GM12873 (cell line): ENCODE results near the gene GOLGB1.

Source experiments
- TF ChIP-seq, protein P1 (sequence below): IDR thresholded peaks from 2 replicates; pipeline ENCODE4 v1.5.1; 2012; ENCODE audit warnings: low read depth, mild to moderate bottlenecking, moderate library complexity, low read length, control low read depth; ENCODE audit not compliant: insufficient read depth; ENCODE audit errors: missing control alignments

Gene GOLGB1

DNA sequence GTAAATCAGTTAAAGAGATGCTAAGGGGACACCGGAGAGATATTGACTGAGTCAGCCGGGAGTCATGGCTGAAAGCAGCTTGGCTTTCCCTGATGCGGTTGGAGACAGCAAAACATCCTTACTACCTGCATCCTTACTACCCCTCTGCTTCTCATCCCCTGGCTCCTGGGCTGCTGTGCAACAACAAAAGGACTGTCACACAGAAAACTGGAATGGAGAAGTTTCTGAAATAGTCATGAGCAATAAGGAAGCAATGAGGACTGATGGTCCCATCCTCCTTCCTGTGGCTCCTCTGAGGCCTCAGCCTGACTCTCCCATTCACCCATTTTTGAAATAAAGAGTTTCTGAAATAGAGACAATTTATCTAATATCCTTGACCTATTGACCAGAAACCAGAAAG is 90.0 kb downstream of the GOLGB1 start:
- TF ChIP-seq, protein P1, sequence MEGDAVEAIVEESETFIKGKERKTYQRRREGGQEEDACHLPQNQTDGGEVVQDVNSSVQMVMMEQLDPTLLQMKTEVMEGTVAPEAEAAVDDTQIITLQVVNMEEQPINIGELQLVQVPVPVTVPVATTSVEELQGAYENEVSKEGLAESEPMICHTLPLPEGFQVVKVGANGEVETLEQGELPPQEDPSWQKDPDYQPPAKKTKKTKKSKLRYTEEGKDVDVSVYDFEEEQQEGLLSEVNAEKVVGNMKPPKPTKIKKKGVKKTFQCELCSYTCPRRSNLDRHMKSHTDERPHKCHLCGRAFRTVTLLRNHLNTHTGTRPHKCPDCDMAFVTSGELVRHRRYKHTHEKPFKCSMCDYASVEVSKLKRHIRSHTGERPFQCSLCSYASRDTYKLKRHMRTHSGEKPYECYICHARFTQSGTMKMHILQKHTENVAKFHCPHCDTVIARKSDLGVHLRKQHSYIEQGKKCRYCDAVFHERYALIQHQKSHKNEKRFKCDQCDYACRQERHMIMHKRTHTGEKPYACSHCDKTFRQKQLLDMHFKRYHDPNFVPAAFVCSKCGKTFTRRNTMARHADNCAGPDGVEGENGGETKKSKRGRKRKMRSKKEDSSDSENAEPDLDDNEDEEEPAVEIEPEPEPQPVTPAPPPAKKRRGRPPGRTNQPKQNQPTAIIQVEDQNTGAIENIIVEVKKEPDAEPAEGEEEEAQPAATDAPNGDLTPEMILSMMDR: no peak

DNA sequence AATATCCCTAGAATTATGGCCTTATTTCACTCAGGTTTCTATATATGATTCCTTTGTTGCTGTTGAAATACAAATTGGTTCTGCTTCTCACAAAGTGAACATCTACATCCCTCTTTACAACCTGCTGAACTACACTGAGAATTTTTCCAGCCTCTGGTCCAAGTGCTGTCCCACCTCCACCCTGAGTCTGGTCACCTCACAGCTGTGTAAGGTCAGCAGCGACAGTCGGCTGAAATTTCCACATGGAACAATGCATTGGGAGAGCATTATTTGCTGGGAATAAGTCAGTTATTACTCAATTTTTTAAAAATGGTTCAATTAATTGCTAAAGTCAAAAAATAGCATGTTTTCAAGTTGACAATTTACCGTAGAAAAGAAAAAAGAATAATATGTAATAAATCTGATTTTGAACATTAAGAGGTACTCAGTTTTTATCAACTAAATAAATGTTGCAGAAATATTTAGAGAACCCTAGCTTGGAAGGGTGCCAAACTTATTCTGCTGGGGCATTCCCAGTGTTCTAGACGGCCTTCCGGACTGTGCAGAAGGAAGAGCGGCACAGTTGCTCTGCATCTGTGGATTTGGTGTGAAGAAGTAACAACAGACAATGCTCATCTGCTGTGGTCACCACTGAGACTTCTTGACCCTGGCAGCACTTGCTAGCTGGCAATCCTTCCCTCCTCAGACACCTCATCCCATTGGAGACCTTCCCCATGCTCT is 90.7 kb downstream of the GOLGB1 start:
- TF ChIP-seq, protein P1: no peak

DNA sequence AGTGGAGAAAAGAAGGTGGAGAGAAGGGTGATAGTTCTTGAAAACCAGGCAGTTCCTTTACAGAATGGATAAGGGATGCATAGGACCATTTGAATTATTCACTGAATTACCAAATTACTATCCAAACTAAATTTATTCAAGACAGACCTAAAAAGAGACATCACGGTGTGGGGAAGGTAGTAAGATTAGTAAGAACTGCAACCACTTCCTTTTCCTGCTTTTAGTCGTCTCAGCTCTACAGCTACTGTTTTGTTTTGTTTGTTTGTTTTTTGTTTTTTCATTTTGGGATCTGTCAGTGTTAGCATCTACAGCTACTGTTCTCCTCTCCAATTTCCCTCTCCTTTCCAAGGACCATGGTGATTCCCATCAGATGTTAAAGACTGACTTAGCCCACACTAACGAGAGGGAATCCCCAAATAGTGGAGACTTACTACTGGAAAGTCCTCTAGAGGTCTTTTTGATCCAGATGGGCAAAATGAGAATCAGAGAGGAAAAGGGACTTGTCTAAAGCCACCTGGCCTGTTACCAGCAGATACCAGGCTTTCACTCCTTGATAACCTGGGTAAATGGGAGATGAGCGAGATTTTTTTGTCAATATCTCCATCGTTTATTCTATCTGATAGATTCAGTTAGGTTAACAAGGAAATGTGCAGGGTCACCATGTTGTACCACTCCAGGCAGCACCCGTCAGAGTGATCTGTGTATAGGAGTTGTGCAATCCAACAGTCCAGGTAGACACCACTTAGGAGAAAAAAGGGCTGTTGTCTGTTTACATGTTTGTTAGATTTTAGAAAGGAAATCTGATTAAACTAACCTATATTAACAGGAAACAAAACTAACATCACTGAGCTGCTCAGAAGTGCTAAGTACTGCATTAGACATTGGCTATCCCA is 94.8 kb downstream of the GOLGB1 start:
- TF ChIP-seq, protein P1: no peak

DNA sequence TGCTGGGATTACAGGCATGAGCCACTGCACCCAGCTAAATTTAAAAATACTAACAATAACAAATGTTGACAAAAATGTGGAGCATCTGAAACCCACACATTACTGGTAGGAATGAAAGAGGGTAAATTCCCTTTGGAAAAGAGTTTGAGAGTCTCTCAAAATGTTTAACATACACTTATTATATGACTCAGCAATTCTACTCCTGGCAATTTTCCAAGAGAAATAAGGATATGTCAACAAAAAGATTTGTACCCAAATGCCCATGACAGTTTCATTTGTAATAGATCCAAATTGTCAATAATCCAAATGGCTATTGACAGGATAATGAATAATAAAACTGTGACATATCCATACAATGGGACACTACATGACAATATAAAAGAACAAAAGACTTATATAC is 97.9 kb downstream of the GOLGB1 start:
- TF ChIP-seq, protein P1: no peak

DNA sequence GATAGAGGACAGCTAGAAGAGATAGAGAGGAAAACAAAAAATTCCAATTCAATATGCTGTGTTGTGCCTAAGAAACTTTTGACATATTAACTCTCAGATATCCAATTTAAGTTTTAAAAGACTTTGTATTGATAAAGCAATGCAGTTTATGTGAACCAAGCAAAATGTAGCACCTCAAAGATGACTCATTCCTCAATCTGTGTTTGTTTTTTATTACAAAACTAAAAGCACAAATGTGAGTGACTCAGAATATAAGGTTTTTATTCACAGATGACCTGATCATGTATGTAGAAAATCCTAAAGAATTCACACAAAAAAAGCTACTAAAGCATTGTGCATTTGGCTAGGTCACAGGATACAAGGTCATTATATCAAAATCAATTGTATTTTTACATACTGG is 99.9 kb downstream of the GOLGB1 start:
- TF ChIP-seq, protein P1: no peak

DNA sequence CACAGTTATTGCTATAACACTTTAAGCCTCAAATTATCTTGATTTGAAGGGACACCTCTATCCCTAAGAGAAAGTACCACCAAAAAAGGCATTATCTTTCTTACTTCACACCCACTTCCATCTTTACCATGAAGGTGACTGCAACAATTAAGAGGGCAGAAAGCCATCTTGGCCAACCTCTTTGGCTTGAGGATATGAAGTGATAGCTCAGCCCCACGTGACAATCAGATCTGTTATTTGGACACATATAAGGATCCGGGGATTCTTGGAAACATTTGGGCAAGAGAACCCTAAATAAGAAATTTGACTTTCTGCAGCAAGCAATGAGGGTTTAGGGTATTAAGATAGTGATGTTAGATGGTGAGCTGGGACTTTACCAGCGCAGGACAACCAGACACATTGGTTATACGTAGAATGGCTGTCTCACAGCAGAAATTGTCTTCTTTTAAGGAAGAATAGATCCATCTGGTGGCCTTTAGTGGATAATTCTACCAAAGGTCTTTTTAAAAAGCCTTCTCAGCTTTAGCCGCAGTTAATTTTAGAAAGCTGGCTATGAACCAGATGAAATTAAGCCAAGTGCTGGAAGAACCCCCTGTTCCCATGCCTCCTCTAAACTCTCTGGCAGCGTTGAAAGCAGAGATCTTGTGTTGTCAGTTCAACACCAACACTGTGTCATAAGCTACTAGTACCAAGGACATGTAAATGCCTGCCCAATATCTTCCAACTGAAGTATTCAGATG is 101.2 kb downstream of the GOLGB1 start:
- TF ChIP-seq, protein P1: no peak

DNA sequence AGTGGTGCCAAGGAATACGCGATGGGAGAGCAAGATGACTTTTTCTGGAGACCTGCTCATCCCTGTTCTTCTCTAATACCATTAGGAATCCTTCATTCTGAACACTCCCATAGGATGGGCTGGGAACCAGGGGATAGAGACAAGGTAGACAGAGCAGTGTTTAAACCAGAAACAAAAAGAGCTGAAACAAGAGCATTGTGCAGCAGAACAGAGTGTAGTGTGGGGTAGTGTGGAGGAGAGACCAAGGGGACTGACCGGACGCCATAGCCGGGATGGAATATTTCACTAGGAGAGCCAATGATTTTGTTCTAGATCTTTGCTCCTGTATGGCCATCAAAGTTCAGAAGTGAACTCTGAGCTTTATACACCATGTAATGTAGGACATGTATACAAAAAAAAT is 104.5 kb downstream of the GOLGB1 start:
- TF ChIP-seq, protein P1: no peak
